Measurements from ENCODE around the gene SOS2.

DNA sequence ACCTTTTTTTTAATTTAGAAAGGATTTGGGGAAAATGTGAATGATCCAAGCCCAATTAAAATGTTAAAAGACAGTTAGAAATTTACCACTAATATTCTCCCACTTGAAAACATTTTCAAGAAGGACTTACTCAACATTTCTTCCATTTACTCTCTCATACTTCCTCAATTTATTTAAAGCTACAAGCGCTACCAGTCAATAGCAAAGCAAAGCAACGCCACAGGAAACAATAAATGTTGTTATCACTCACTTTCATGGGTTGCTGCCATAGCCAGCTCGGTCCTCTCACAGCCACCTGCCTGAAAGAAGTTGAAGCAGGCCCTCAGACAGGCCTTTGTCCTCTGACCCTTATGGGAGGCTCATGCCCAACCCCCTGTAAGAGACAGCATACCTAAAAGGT, 6.0 kb upstream of the SOS2 start:
- no peak for TF ChIP-seq HNF4A (conservative IDR thresholded peaks at IDR 0.05)
- TF ChIP-seq, protein P1, sequence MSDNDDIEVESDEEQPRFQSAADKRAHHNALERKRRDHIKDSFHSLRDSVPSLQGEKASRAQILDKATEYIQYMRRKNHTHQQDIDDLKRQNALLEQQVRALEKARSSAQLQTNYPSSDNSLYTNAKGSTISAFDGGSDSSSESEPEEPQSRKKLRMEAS (IDR thresholded peaks at IDR 0.05), result no peak
- no peak for TF ChIP-seq TAF1 (conservative IDR thresholded peaks at IDR 0.05)
- no peak for TF ChIP-seq YY1 (IDR thresholded peaks at IDR 0.05)
- no peak for TF ChIP-seq CTCF (IDR thresholded peaks at IDR 0.05; ENCODE audit: low read depth, low read length, missing input control)
- TF ChIP-seq SP1 (IDR thresholded peaks at IDR 0.05), result no peak
